RWPE1 (cell line): ENCODE results near the gene RUBCN.
A peak's percentile ranks its signal among the peaks of the same experiment; 100 is the strongest.

Source experiments
- CTCF ChIA-PET: fragments of 350-600 bp; sonication (Branson Sonifier 250); formaldehyde crosslinking; extraction: SDS; loops from one replicate; lab custom pipeline; 2021; lab: Yijun Ruan, JAX
- POLR2A ChIA-PET: fragments of 400-600 bp; formaldehyde crosslinking; extraction: SDS; loops from one replicate; lab custom pipeline; 2020; ENCODE audit warnings: antibody characterized with exemption; ENCODE audit not compliant: low non-redundant PET; lab: Yijun Ruan, JAX
- DNase-seq: peaks from one replicate; pipeline ENCODE4 v3.0.0; 2012; ENCODE audit warnings: low spot score
- H3K27ac ChIP-seq: fragments of 450-650 bp; 2 replicates; pipeline ENCODE4 v1.5.1; 2017
- TF ChIP-seq, protein P1 (sequence below): fragments of 450-650 bp; conservative IDR thresholded peaks from 2 replicates; pipeline ENCODE4 v1.5.1; 2017; ENCODE audit warnings: low read depth, mild to moderate bottlenecking

The RUBCN gene

DNA sequence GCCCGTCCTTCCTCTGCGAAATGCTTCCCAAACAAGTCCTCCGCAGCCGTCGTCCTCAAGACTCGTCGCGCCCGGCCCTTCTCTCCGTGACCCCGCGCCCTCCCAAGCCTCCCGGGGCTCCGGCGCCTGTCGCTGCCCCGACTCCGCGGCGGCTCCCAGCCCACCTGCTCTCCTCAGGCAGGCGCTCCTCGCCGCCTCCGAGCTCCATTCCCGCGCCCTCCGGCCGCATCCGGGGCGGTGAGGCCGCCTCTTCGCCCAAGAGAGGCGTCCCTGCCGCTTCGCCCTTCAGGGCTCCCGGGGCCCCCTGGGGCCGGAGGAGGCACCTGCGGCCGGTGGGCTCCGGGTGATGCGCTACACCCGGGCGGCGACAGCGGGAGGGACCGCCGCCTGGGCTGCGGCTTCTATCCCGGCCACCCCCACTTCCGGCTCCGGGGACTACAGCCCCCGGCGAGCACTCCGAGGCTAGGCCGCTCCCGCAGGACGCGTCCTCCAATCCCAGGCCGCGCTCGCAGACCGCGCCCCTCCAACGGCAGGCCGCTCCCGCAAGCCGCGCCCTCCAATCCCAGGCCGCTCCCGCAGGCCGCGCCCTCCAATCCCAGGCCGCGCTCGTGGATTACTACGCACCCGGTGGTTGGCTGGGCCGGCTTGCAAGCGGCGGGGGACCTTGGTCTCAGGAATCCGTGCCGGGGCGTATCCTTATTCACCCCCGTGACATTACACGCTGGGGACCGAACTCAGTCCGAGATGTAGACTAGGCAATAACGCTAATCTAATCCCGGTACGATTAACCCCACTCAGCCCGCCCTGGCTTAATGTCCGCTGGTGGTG is at the start of gene RUBCN:
Gene RUBCN, minus strand, starts transcription at position 414 of the 828 bp plus-strand sequence. Its CDS starts 185 bp downstream, at position 229.
- ChIA-PET CTCF (no interaction called here), POLR2A (interaction anchor here (0.7 kb wide), 1 partner anchor 17 kb away, joined by 3 read pairs; no protein-coding TSS in a partner anchor)
- TF ChIP-seq, protein P1, sequence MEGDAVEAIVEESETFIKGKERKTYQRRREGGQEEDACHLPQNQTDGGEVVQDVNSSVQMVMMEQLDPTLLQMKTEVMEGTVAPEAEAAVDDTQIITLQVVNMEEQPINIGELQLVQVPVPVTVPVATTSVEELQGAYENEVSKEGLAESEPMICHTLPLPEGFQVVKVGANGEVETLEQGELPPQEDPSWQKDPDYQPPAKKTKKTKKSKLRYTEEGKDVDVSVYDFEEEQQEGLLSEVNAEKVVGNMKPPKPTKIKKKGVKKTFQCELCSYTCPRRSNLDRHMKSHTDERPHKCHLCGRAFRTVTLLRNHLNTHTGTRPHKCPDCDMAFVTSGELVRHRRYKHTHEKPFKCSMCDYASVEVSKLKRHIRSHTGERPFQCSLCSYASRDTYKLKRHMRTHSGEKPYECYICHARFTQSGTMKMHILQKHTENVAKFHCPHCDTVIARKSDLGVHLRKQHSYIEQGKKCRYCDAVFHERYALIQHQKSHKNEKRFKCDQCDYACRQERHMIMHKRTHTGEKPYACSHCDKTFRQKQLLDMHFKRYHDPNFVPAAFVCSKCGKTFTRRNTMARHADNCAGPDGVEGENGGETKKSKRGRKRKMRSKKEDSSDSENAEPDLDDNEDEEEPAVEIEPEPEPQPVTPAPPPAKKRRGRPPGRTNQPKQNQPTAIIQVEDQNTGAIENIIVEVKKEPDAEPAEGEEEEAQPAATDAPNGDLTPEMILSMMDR = no peak
- H3K27ac ChIP-seq = peak within 1 kb of the TSS; percentile 77
- DNase-seq = peak; percentile 92

DNA sequence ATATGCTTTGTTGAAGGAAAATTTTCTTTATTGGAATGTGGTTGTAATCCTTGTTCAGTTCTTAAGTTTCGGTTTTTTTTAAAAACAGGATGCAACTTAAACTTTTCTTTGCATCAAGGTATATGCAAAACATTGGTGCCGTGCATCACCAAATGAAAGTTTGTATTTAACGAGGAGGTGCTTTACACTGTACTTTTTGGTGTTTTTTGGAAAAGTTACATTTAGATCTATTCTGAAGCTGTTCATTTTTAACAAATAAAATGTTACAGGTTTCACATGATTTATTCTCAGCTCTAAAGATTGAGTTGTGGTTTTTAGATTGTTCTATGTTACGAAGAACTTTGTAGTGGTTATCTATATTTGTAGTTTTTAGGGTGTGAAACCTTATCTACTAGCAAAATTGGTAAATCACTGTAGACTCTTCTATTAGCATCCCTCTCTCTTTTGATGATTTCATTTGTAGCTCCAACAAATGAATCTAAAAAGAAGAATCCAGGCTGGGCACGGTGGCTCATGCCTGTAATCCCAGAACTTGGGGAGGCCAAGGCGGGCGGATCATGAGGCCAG is 47.4 kb upstream of the RUBCN start:
- H3K27ac ChIP-seq = no peak overlapping the region
- ChIA-PET CTCF (interaction anchor here (0.6 to 0.7 kb wide), 2 partner anchors 35 to 52 kb away, joined by 3 to 4 read pairs; no protein-coding TSS in a partner anchor), POLR2A (no interaction called here)
- DNase-seq = no peak
- TF ChIP-seq, protein P1 = no peak

DNA sequence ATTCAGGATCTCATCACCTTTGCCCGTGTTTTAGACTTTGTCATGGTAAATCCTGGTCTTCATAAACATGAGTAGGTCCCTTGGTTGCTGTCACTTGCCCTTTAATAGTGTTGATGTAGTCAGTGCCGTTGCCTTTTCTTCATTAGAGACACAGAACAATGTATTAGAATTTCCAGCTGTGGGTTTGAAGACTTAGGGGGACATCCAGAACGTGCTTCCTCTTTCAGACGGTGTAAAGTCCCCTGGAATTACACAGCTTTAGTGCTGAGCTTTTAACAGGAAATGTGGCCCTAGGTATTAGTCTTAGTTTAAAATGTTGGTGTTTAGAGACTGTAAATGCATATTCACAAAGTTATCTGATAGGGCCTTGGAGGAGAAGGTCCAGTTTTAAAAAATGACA is 45.5 kb upstream of the RUBCN start:
- TF ChIP-seq, protein P1 = no peak
- DNase-seq = no peak
- ChIA-PET CTCF (interaction anchor here (0.6 to 0.7 kb wide), 2 partner anchors 9 to 84 kb away, joined by 3 to 4 read pairs; no protein-coding TSS in a partner anchor), POLR2A (no interaction called here)
- H3K27ac ChIP-seq = no peak overlapping the region

DNA sequence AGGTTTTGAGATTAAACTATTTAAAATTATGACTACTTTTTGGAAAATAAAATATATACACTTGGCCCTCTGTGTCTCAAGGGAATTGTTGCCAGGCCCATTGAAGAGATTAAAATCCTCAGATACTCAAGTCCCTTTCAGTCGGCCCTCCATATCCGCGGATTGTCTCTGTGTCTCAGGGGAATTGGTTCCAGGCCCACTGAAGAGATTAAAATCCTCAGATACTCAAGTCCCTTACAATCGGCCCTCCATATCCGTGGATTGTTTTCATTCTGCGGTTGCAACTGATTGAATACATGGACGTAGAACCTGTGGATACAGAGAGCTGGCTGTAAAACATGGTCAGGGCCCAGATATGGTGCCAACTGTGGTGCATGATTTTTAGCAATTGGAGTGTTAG is 38.6 kb upstream of the RUBCN start:
- DNase-seq = no peak
- TF ChIP-seq, protein P1 = no peak
- ChIA-PET POLR2A (no interaction called here), CTCF (interaction anchor here (0.6 kb wide), 1 partner anchor 16 kb away, joined by 5 read pairs; no protein-coding TSS in a partner anchor)
- H3K27ac ChIP-seq = no peak overlapping the region

DNA sequence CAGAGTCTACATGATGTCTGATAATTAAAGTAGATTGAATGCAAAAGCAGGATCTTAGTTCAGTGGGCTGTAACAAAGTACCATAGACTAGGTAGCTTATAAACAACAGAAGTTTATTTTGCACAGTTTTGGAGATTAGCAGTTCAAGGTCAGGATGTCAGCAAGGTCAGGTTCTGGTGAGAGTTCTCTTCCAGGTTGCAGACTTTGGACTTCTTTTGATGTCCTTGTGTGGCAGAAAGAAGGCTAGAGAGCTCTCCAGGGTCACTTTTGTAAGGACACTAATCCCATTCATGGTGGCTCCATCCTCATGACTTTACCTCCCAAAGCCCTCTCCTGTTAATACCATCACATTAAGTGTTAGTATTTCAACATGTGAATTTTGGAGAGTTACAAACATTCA is 25.1 kb upstream of the RUBCN start:
- no peak for DNase-seq
- no peak overlapping the region for H3K27ac ChIP-seq
- POLR2A ChIA-PET = no interaction called here
- CTCF ChIA-PET = interaction anchor here (0.8 kb wide), 1 partner anchor 28 kb away, joined by 4 read pairs; no protein-coding TSS in a partner anchor
- TF ChIP-seq, protein P1 = no peak

DNA sequence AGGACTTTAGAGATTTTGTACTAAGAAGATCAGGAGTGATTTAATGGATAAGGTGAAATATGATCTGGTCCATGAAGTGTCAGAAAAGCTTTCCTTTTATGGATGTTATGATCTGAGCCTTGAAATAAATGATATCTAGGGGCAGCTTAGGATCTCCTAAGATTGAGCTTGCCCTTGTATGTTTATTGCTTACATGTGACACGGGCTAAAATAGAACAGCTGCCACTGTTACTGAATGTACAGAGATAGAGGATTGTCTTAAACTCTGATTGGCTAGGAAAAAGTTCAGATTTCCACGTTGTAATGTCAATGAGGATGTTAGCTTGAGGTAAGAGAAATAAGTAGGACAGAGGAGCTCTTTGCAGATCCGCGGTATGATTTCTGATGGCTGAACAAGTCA is 21.8 kb upstream of the RUBCN start:
- no peak overlapping the region for H3K27ac ChIP-seq
- TF ChIP-seq, protein P1 = no peak
- no peak for DNase-seq
- ChIA-PET POLR2A (no interaction called here), CTCF (no interaction called here)
